Activated T-cell treated with anti-CD3 and anti-CD28 coated beads for 48 hours (primary cell): ENCODE data around the gene BIRC2.
"Not testable (repeated sequence)": the region's sequence is repeated elsewhere in the genome, so short reads cannot be mapped to it uniquely, and the experiment has no call there.

ENCODE experiments used
- DNase-seq: peaks from one replicate; pipeline ENCODE4 v3.0.0-alpha.2; 2020; ENCODE audit warnings: low read depth

Gene BIRC2

DNA sequence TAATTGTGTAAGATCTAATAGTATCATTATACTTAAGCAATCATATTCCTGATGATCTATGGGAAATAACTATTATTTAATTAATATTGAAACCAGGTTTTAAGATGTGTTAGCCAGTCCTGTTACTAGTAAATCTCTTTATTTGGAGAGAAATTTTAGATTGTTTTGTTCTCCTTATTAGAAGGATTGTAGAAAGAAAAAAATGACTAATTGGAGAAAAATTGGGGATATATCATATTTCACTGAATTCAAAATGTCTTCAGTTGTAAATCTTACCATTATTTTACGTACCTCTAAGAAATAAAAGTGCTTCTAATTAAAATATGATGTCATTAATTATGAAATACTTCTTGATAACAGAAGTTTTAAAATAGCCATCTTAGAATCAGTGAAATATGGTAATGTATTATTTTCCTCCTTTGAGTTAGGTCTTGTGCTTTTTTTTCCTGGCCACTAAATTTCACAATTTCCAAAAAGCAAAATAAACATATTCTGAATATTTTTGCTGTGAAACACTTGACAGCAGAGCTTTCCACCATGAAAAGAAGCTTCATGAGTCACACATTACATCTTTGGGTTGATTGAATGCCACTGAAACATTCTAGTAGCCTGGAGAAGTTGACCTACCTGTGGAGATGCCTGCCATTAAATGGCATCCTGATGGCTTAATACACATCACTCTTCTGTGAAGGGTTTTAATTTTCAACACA is 23.3 kb upstream of the BIRC2 start:
- no peak for DNase-seq

DNA sequence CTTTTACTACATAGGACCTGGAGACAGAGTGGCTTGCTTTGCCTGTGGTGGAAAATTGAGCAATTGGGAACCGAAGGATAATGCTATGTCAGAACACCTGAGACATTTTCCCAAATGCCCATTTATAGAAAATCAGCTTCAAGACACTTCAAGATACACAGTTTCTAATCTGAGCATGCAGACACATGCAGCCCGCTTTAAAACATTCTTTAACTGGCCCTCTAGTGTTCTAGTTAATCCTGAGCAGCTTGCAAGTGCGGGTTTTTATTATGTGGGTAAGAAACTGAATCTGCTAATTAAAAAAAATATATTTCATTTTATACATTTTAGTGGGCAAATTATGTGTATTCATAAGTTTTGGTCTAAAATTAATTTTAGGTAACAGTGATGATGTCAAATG is 21.9 kb upstream of the BIRC2 start:
- no peak for DNase-seq

DNA sequence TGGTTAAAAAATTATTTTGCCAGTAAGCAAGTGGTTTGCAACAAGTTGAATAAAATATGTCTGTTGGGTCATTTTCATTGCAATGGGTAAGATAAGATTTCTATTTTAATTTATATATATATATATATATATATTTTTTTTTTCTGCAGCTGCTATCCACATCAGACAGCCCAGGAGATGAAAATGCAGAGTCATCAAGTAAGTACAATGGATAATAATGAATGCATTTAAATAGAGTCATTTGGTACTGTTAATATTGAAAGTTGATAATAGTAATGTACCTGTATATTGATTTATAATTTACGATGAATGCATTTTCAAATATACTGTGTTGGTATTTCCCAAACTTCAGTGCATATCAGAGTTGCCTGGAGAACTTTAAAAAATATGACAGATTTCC is 18.3 kb upstream of the BIRC2 start:
- no peak for DNase-seq

DNA sequence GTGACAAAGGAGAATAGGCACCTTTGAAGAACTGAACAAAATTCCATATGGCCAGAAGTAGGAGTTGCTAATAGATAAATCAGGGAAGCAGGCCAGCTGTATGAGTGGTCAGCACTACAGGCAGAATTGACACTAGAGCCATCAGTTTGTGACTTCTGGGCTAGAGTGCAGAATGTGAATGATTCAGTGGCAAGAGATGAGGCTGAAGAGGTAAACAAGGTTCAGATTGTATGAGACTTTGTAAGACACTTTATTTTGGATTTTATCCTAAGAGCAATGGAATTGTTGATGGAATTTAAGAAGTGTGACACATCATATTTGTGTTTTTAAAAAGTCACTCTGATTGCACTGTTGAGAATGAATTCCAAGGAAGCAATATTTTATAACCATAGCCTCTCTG is 16.8 kb upstream of the BIRC2 start:
- no peak for DNase-seq

DNA sequence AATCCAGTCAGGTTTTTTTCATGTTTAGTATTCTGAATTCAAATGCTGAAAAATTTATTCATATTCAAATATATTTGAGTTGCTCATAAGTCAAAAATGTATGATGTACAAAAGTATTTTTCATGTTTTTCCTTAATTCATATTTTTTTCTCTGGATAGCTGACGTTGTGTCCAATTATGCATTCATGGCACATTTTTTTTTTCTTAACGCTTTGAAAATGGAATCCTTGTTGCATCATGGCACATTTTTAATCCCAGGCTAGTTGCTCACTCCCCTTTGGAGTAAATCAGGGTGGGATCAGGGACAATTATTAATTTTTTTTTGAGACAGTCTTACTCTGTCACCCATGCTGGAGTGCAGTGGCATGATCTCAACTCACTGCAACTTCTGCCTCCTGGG is 15.7 kb upstream of the BIRC2 start:
- DNase-seq = no peak

DNA sequence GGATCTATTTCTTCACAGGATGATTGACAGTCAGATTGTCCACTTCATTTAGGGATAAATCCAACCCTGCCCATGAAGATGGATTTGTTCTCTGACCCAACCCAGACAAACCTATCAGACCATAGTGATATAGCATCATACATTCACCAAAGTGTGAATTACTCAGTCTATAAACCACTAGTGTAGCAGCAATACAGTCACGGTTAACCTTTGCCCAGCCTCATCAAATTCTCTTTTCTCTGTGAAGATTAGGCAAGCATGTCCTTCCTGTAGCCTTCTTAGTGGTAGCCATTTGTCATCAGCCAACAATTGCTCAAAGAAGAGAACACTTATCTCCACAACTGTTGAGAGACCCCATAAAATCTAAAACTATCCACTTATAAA is 14.4 kb upstream of the BIRC2 start:
- no peak for DNase-seq

DNA sequence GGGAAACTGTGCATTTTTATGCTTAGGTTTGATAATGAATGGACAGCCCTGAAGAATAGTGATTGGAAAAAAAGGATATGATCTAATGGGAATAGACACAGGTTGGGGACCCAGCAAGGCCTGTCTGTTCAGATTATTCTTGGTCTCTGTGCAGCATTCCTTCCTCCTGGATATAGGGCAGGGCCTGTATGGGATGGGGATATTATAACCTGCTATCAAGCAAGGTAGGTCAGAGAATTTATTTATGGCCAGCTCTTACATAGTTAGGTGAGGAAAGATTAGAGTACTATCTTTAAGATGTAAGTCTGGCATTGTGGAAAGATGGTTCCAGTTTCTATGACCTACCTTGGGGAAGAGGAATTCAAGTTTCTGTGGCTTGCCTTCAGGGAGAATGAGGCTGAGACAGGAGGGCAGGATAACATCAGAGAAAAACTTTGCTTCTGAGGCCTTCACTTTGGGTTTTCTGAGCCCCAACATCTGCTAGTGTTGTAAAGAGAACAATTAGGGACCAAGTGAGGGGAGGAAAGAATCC is 8.5 kb upstream of the BIRC2 start:
- no peak for DNase-seq

DNA sequence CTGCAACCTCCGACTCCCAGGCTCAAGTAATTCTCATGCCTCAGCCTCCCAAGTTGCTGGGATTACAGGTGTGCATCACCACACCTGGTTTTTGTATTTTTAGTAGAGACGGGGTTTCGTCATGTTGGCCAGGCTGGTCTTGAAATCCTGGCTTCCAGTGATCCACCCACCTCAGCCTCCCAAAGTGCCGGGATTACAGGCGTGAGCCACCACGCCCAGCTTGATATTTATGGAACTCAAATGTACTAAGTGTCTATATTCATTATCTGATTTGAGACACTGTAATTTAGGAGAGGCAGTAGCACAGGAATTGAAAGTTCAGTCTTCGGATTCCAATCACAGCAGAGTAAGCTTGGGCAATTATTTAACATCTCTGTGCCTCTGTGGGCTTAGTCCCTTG is 5.7 kb upstream of the BIRC2 start:
- DNase-seq = not testable (repeated sequence)

DNA sequence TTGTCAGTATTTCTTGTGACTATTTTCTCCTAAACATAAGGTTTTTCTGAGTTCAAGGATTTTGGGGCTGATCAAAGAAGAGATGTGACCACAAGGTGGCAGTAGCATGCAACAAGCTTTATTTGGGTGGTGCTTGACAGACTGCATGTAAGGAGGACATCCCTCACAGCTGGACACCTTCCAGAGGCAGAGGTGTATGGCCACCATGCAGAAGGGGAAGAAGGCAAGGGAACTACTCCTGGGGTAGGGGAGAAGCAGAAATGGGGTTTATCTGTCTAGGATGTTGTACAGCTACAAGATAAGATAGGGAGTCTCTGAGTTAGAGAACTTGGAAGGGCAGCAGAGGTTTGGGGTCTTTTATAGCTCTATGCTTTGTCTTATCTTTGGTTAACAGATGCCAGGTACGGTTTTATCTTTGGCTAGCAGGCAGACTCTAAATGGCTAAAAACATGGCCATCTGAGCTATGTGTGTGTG is 5.1 kb upstream of the BIRC2 start:
- peak; percentile 46 for DNase-seq

DNA sequence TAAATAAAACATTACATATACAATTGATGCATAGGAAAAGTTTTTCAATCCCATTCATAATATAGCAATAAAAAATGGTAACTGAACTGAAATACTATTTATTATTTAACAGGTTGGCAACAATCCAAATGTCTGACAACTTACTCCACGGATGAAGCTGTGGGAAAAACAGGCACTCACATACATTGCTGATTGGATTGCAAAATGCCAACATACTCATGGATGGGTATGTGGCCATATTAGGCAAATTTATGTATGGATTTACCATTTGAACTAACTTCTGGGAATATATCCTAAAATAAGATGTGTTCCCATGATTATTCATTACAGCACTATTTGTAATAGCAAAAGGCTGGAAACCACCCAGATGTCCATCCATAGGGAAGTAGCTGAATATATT is 3.2 kb upstream of the BIRC2 start:
- DNase-seq = no peak

DNA sequence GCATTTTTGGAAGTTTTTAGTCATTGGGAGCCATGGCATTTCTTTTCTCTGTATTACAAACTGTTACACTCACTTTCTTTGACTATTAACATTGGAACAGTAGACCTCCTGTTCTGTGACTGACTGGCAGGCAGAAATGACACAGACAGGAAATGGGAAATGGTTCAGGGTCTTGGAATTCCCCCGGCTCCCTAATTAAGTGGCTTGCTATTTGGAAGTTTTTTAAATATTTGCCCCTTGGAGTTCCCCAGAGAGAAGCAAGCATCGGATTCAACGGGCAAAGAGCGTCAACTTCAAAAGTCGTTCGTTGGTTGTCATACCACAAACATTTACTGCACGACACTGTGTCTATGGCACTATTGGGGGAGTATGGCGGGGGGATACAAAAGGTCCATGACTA is 1.1 kb upstream of the BIRC2 start:
- DNase-seq = no peak

DNA sequence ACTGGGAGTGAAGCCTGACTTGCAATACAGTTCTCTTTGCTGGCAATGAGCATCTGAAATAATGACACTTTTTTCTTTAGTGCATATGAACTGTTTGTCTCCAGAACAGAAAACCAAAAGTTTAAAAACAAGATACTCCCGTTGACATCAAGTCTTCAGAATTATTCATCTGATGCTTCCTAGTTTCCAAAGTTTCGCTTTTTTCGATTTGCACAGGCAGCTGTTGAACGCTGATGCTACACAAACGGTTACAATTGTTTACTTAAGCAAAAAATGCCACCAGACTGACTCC is 612 bp upstream of the BIRC2 start:
- no peak for DNase-seq

DNA sequence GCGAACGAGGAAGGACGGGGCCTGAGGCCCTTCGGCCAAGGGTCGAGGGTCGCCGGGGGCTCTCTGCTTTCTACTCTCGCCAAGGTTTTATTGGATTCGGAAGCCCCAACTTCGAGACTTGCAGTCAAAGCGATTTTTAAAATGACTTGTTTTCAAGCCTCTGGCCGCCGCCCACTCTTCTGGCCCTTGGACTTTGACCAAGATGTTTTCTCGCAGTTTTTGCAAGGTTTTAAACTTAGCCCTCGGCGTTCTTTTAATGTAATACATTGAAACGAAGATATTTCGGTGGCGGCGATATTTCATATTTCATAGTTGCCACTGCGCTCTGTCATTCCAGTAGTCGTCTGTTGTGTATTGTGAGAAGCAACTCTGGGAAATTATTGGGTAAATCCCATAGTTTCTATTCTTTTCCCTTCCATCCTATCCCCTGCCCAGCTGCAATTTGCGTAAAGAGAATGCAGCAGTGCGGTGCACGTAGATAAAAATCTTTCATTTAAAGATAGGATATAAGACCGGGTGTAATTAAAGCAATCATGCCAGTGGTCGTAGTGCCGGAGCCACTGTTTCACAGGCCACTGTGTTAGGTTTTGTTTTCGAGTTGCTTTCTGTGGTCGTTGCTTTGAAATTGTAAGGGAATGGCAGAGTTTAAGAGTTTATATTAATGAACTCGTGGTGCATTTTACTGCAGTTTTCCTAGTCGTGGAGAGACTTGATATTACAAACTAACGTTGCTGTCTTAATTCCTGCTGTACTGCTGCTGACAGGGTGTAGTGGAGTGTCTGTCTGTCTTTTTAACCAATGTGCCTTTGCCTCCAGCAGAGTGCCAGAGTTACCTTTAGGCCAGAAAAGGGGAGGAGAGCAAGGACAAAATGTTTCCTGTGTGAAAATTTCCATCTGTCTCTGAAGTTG is 702 bp downstream of the BIRC2 start:
- no peak for DNase-seq

DNA sequence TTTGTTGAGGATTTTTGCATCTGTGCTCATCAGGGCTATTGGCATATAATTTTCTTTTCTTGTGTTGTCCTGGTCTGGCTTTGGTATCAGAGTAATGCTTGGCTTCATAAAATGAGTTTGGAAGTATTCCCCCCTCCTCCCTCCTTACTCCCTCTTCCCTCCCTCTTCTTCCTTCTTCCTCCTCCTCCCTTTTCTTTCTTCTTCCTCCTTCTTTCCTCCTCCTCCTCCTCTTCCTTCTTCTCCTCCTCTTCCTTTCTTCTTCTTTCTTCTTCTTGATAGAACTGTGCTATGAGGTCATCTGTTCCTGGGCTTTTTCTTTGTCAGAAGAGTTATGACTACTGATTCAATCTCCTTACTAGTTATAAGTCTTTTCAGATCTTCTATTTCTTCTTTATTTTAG is 10.1 kb downstream of the BIRC2 start:
- DNase-seq = no peak

DNA sequence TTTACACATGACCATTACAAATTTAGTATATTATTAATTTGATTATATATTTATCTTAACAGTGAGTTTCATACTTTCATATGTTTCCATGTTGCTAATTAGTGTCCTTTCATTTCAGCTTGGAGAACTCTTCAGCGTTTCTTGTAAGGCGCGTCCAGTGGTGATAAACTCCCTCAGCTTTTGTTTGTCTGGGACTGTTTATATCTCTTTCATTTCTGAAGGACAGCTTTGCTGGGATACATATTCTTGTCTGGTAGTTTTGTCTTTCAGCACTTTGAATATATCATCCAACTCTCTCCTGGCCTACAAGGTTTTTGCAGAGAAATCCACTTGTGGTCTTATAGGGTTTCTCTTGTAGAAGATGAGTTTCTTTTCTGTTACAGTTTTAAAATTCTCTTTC is 12.4 kb downstream of the BIRC2 start:
- no peak for DNase-seq

DNA sequence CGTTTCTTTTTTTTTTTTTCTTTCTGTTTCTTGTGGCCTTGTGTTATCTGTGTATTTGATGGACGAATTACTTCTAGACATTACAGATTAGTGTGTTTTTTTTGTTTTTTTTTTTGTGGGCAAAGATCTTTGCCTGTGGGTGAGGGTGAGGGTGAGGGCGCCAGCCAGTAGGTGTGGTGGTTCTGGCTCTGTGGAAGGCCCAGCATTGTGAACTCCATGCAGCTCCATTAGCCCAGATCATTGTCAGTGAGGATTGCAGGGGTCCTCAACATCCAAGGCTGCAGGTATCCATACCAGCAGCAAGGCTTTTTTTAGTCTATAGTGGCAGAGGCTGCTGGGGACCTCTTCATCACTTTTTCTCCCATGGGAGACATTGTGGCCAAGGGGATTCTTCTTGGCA is 13.7 kb downstream of the BIRC2 start:
- no peak for DNase-seq

DNA sequence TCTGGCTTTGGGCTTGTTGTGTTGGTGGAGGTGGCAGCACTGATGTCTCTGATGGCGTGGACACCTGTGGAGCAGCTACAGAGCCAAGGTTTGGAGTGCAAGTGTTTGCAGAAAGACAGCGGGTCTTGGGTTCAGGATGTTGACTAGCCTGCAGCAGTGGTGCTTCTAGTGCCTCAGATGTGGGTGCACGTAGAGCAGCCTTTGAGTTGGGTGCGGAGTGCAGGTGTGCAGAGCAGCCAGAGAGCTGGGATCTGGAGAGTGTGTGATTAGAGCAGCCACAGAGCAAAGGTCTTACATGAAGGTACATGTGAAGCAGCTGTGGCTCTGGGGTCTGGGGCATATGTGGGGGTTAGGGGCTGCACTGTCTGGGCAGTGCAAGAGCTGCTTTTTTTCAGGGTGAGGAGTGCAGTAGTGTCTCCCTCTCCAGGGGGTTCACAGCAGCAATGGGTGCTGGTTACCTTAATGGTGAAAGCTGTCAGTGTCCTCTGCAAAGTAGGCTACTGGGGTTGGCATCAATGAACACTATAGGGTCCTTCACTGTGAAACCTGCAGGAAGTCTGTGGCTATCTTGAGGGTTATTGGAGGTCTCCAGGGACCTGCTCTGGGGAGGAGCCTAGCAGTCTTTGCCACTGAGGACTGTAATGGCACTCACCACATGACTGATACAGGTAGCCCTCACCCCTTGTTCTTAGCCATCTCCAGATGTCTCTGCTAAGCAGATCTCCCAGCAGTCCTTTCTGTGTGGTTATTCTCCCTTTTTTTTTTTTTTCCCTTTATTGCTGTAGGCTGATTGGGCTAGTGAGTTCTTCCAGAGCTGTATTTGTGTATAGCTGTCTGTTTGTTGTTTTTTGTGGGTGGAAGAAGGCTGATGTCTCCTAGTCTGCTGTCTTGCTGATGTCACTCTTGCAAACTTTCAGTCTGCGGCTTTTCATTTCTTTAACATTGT is 14.3 kb downstream of the BIRC2 start:
- no peak for DNase-seq

DNA sequence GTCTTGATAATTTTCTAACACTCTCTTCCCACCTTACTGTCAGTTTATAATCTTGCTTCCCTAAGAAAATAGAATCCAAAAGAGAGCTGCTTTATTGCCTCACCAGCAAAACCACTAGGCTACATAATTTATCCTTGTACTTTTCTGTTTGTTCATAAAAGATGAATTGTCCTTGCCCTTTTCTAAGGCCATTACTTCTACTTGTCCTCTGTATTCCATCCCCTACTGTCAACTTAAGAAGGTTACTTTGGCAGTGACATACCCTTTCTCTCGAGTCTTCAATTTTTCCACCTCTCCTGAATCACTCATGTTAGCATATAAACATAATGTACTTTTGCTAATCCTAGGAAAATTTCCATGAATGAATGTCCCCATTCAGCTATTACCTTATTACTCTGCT is 18.0 kb downstream of the BIRC2 start:
- no peak for DNase-seq

DNA sequence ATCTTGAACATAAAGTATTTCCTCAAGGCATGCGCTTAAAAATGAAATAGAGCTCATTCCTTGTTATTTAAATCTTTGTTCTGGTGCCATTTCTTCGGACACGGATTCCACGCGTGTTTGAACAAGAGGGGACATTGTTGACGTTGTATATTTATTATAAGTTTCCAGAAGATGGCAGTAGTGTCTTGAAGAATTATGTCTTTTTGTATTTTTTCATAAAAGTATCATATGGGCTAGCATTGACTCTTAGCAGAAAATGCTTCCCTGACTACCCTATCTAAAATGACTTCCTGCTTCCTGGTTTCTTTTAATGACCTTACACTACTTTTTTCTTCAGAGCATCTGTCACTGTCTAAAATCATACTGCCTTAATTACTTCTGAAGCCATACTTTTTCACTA is 20.4 kb downstream of the BIRC2 start:
- DNase-seq = no peak

DNA sequence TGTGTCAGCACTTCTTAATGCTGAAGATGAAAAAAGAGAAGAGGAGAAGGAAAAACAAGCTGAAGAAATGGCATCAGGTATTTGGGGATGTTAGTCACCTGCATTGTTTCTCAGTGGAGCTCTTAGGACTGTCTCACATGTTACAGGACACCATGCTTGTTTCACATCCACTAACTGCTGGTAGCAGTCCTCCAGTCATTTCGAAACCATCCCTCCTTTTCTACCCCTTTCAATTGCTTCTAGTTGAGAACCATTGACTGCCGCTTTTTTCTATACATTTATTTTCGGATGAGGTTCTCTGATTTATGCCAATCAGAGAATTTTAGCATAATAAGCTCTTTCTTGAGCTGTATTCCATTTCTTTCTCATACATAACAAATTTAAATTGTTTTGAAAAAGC is 21.5 kb downstream of the BIRC2 start:
- DNase-seq = no peak

DNA sequence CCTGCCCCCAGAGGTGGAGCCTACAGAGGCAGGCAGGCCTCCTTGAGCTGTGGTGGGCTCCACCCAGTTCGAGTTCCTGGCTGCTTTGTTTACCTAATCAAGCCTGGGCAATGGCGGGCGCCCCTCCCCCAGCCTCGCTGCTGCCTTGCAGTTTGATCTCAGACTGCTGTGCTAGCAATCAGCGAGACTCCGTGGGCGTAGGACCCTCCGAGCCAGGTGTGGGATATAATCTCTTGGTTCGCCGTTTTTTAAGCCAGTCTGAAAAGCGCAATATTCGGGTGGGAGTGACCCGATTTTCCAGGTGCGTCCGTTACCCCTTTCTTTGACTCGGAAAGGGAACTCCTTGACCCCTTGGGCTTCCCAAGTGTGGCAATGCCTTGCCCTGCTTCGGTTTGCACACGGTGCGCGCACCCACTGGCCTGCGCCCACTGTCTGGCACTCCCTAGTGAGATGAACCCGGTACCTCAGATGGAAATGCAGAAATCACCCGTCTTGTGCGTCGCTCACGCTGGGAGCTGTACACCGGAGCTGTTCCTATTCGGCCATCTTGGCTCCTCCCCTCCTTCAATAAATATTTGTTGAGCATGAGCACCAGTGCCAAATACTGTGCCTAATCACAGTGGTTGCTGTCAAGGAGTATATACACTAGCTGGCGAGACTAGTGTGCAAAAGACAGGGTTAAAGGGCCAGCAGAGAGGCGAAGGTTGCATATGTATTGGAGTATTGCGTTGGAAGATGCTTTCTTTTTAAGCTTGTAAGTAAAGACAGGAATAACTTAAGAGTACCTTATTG is 27.8 kb downstream of the BIRC2 start:
- not testable (repeated sequence) for DNase-seq
